SH-SY5Y (cell line): ENCODE results near the gene ANKRD11.

ENCODE experiments used
- GATA2 ChIP-seq: IDR thresholded peaks from 2 replicates; pipeline ENCODE4 v1.6.1; 2011; ENCODE audit warnings: mild to moderate bottlenecking, low read depth, low read length
- GATA3 ChIP-seq: IDR thresholded peaks from 2 replicates; pipeline ENCODE4 v1.6.1; 2011; ENCODE audit warnings: low read depth, mild to moderate bottlenecking, low read length, moderate library complexity

GRCh38 chr16:89456419-89456959, 33.9 kb downstream of the ANKRD11 start:
- TF ChIP-seq GATA2 (no peak), GATA3 (no peak)
